Stimulated activated CD4-positive, alpha-beta T cell treated with anti-CD3 and anti-CD28 coated beads, TNF-alpha, amount 100 ng/mL, for 1 hour (primary cell): ENCODE measurements around the gene FAM98B.
A peak's percentile ranks its signal among the peaks of the same experiment; 100 is the strongest.

Experiments used
- DNase-seq, 3 donors: peaks; one replicate each; pipeline ENCODE4 v3.0.0-alpha.2; 2020; ENCODE audit warnings: low read depth in 3 of 3, low spot score in 1 of 3

FAM98B gene

GRCh38 chr15:38460543-38460942 is 6.6 kb downstream of the FAM98B start:
- DNase-seq: no peak

- DNase-seq: no peak
Observed at GRCh38 chr15:38461066-38461833, 7.3 kb downstream of the FAM98B start.

- DNase-seq: no peak
Observed at GRCh38 chr15:38463893-38464292, 10.0 kb downstream of the FAM98B start.

GRCh38 chr15:38464675-38465074 is 10.7 kb downstream of the FAM98B start:
- no peak for DNase-seq

- no peak for DNase-seq
Observed at GRCh38 chr15:38470816-38471215, 16.9 kb downstream of the FAM98B start.

GRCh38 chr15:38471974-38472373 is 18.0 kb downstream of the FAM98B start:
- no peak for DNase-seq

GRCh38 chr15:38474155-38474757 is 20.3 kb downstream of the FAM98B start:
- DNase-seq: peak in 2 of 3 donors; percentile 4 to 5

GRCh38 chr15:38475361-38475760 is 21.4 kb downstream of the FAM98B start:
- DNase-seq: no peak

- no peak for DNase-seq
Observed at GRCh38 chr15:38476120-38476519, 22.2 kb downstream of the FAM98B start.

GRCh38 chr15:38477637-38478036 is 23.7 kb downstream of the FAM98B start:
- DNase-seq: no peak

GRCh38 chr15:38479266-38479665 is 25.3 kb downstream of the FAM98B start:
- DNase-seq: no peak

GRCh38 chr15:38479756-38480155 is 25.8 kb downstream of the FAM98B start:
- no peak for DNase-seq

- no peak for DNase-seq
Observed at GRCh38 chr15:38481113-38481512, 27.2 kb downstream of the FAM98B start.

- no peak for DNase-seq
Observed at GRCh38 chr15:38481761-38482160, 27.8 kb downstream of the FAM98B start.

- no peak for DNase-seq
Observed at GRCh38 chr15:38482572-38482971, 28.6 kb downstream of the FAM98B start.

- DNase-seq: no peak
Observed at GRCh38 chr15:38486936-38487335, 33.0 kb downstream of the FAM98B start.

- DNase-seq: no peak
Observed at GRCh38 chr15:38487378-38487777, 33.5 kb downstream of the FAM98B start.

- DNase-seq: no peak
Observed at GRCh38 chr15:38490242-38490922, 36.5 kb downstream of the FAM98B start.

GRCh38 chr15:38496151-38496550 is 42.2 kb downstream of the FAM98B start:
- no peak for DNase-seq

GRCh38 chr15:38499651-38500050 is 45.7 kb downstream of the FAM98B start:
- DNase-seq: no peak

GRCh38 chr15:38503496-38503895 is 49.6 kb downstream of the FAM98B start:
- DNase-seq: no peak
